Fibroblast of mammary gland (primary cell): ENCODE measurements around the gene PXYLP1.

Experiments
- DNase-seq: peaks from one replicate; pipeline ENCODE4 v3.0.0-alpha.2; 2010; ENCODE audit warnings: low read depth
- H3K4me3 ChIP-seq: 2 replicates; pipeline ENCODE4 v1.5.1; 2011; ENCODE audit warnings: low read depth, mild to moderate bottlenecking, low read length, moderate library complexity; ENCODE audit not compliant: control insufficient read depth
- TF ChIP-seq, protein P1 (sequence below): conservative IDR thresholded peaks from 2 replicates; pipeline ENCODE4 v1.5.1; 2011; ENCODE audit warnings: low read depth, low read length, inconsistent platforms; ENCODE audit not compliant: control insufficient read depth, insufficient read depth

The PXYLP1 gene

DNA sequence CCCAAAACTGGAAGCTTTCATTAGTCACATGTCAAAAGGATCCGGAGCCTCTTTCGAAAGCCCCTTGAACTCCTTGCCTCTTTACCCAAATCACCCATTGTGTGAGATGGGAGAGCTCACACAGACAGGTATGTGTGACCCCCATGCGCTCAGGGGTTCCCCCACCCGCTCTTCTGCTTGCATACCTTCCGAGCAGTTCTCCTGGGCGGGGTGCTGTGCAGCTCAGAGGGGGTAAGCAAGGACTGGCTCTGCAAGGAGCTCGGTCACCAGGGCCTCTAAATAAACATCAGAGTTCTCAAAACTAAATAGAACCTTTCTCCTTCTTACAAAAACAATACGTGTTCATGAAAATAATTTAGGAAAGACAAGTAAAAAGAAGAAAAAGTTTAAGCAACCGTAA, 55.7 kb downstream of the PXYLP1 start:
- no peak overlapping the region for H3K4me3 ChIP-seq
- TF ChIP-seq, protein P1, sequence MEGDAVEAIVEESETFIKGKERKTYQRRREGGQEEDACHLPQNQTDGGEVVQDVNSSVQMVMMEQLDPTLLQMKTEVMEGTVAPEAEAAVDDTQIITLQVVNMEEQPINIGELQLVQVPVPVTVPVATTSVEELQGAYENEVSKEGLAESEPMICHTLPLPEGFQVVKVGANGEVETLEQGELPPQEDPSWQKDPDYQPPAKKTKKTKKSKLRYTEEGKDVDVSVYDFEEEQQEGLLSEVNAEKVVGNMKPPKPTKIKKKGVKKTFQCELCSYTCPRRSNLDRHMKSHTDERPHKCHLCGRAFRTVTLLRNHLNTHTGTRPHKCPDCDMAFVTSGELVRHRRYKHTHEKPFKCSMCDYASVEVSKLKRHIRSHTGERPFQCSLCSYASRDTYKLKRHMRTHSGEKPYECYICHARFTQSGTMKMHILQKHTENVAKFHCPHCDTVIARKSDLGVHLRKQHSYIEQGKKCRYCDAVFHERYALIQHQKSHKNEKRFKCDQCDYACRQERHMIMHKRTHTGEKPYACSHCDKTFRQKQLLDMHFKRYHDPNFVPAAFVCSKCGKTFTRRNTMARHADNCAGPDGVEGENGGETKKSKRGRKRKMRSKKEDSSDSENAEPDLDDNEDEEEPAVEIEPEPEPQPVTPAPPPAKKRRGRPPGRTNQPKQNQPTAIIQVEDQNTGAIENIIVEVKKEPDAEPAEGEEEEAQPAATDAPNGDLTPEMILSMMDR = no peak
- DNase-seq = no peak

DNA sequence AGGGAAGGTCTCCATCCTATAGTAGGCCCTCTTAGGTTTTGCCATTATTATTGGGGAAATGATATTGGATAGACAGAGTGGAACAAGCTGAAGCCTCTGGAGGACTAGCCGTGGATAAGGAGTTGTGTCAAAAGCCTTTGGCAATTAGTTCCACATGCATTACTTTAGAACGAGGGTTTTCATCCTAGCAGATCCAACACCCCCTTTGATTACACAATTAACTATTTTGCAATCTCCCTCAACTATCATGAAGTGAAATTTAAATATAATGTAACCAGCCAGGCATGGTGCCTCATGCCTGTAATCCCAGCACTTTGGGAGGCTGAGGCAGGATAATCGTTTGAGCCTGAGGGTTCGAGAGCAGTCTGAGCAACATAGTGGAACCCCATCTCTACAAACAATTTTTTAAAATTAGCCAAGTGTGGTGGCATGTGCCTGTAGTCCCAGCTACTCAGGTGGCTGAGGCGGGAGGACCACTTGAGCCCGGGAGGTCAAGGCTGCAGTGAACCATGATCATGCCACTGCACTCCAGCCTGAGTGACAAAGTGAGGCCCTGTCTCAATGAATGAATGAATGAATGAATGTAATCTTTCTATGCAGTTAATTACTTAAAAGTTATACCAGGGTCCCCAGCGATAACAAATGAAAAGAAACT, 56.8 kb downstream of the PXYLP1 start:
- peak; percentile 30 for DNase-seq

DNA sequence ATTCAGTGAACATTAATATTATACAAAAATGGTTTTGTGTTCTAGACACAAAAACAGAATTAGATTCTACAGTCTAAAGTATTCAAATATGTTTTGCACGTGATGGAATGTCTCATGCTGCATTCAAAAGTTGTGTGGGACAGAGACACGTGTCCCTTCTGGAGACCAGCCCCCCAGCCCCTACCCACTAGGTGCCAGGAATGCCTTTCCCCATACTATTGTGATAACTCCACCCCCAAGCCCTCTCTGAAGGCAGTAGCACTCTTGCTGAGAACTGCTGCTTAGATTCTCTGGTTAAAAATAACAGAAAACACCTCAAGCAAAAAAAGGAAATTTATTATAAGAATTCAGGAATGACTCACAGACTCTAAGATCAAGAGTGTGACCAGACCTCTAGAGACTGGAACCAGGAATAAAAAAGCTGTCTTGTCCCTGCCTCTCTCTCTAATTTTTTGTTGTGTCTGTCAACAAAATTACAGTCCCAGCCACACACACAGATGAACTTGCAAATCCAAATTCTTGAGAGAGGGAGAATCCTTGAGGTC, 57.7 kb downstream of the PXYLP1 start:
- DNase-seq = no peak
- no peak overlapping the region for H3K4me3 ChIP-seq
- TF ChIP-seq, protein P1 = no peak

More for the DNA sequence above, 56.8 kb downstream of the PXYLP1 start:
- TF ChIP-seq, protein P1 = no peak
- H3K4me3 ChIP-seq = no peak overlapping the region

DNA sequence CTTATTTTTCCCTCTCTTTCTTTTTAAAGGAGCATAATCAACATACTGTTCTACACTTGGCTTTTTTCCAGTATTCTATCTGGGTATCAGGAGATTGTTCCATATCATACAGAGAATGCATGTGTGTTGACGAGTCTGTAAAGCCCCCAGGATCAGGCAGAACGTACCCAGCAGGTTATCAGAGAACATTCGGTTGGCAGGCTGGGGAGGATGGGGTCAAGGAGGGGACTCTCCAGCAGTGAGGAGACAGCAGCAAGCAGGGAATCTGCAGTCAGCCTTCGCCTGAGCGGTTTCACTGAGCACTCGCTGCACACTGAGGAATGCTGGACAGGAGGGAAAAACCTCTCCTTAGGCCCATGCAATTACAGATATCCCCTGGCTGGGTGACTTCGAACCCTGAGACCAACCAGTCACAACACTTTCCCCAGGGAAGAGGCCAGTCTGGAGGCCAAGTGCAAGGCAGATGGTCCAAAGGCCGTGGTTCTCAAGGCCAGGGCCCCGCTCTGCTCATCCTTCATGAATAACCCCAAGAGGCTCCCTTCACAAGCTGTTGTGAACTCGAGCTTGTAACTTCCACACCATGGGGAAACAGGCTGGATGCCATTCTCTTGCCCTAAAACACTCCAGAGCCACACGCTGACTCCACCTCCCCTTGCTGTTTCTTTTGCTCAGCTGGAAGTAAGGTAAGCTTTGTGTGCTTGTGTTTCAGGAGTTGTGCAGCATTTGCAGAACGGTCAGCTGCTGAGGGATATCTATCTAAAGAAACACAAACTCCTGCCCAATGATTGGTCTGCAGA, 60.1 kb downstream of the PXYLP1 start:
- no peak for DNase-seq

DNA sequence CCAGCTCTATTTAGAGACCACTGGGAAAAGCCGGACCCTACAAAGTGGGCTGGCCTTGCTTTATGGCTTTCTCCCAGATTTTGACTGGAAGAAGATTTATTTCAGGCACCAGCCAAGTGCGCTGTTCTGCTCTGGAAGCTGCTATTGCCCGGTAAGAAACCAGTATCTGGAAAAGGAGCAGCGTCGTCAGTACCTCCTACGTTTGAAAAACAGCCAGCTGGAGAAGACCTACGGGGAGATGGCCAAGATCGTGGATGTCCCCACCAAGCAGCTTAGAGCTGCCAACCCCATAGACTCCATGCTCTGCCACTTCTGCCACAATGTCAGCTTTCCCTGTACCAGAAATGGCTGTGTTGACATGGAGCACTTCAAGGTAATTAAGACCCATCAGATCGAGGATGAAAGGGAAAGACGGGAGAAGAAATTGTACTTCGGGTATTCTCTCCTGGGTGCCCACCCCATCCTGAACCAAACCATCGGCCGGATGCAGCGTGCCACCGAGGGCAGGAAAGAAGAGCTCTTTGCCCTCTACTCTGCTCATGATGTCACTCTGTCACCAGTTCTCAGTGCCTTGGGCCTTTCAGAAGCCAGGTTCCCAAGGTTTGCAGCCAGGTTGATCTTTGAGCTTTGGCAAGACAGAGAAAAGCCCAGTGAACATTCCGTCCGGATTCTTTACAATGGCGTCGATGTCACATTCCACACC, 60.9 kb downstream of the PXYLP1 start:
- no peak overlapping the region for H3K4me3 ChIP-seq
- TF ChIP-seq, protein P1 = no peak
- no peak for DNase-seq

More for the DNA sequence above, 60.1 kb downstream of the PXYLP1 start:
- TF ChIP-seq, protein P1 = no peak
- H3K4me3 ChIP-seq = no peak overlapping the region

DNA sequence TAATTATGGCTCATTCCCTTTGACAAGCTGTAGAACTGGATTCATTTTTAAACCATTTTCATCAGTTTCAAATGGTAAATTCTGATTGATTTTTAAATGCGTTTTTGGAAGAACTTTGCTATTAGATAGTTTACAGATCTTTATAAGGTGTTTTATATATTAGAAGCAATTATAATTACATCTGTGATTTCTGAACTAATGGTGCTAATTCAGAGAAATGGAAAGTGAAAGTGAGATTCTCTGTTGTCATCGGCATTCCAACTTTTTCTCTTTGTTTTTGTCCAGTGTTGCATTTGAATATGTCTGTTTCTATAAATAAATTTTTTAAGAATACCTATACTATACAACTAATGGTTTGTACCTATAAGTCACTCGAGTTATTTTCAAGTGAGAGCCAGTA, 62.7 kb downstream of the PXYLP1 start:
- no peak for DNase-seq
- peak overlapping the region; percentile 46 for H3K4me3 ChIP-seq
- TF ChIP-seq, protein P1 = no peak
